Panc1 (cell line): ENCODE data around the gene METTL24. TPM values are rescaled to one million over a fixed set of nuclear protein-coding genes. Genes with fewer than 3 reads are reported as not detected.

Source experiments
- ATAC-seq: fragments of 200-7000 bp; cut with Tn5 transposase; 2 replicates; pipeline ENCODE4 v1.9.1; 2020; ENCODE audit warnings: mild to moderate bottlenecking, moderate library complexity
- BruUV-seq: library from RNA; stranded (reverse); fragments of 400-500 nt; replicated peaks from 2 replicates; lab custom pipeline; 2021; lab: Mats Ljungman, UMichigan
- CTCF ChIA-PET: fragments of 300-600 bp; sonication (Branson Sonifier 250); formaldehyde crosslinking; loops from one replicate; lab custom pipeline; 2022; ENCODE audit warnings: antibody characterized with exemption; lab: Charles Lee
- POLR2A ChIA-PET: fragments of 300-600 bp; sonication (Branson Sonifier 250); formaldehyde crosslinking; loops from one replicate; lab custom pipeline; 2022; ENCODE audit warnings: antibody characterized with exemption; lab: Charles Lee
- DNase-seq: peaks from one replicate; pipeline ENCODE4 v3.0.0-alpha.2; 2010; ENCODE audit warnings: low read depth, low spot score
- H3K27ac ChIP-seq: 2 replicates; pipeline ENCODE4 v1.5.1; 2011; ENCODE audit warnings: mild to moderate bottlenecking, low read length, inconsistent platforms
- H3K27me3 ChIP-seq: fragments of 200-500 bp; sonication (Bioruptor generic); 2 replicates; pipeline ENCODE4 v1.6.0; 2014; ENCODE audit warnings: low read length, inconsistent platforms; ENCODE audit not compliant: control insufficient read depth, insufficient read depth
- H3K36me3 ChIP-seq: fragments of 200-500 bp; sonication (Bioruptor generic); 2 replicates; pipeline ENCODE4 v1.5.1; 2014; ENCODE audit warnings: inconsistent platforms, mild to moderate bottlenecking, low read length, moderate library complexity; ENCODE audit not compliant: control insufficient read depth, insufficient read depth
- H3K4me1 ChIP-seq: 2 replicates; pipeline ENCODE4 v1.5.1; 2011; ENCODE audit warnings: inconsistent platforms, mild to moderate bottlenecking, low read length, moderate library complexity; ENCODE audit not compliant: control insufficient read depth, insufficient read depth
- H3K4me3 ChIP-seq, 2 experiments: 2 replicates each; pipeline ENCODE4 v1.5.1; 2011 to 2012; ENCODE audit warnings: low read depth in 2 of 2, low read length in 2 of 2, mild to moderate bottlenecking in 2 of 2, inconsistent platforms in 1 of 2, moderate library complexity in 1 of 2
- H3K9me3 ChIP-seq: fragments of 200-500 bp; sonication (Bioruptor generic); 2 replicates; pipeline ENCODE4 v1.5.1; 2014; ENCODE audit warnings: low read depth, mild to moderate bottlenecking, inconsistent platforms, low read length, moderate library complexity; ENCODE audit not compliant: control insufficient read depth, insufficient read depth
- POLR2AphosphoS5 ChIP-seq: IDR thresholded peaks from 2 replicates; pipeline ENCODE4 v1.6.1; 2012; ENCODE audit warnings: mild to moderate bottlenecking, low read depth, low read length, moderate library complexity
- SIN3A ChIP-seq: IDR thresholded peaks from 2 replicates; pipeline ENCODE4 v1.6.1; 2012; ENCODE audit warnings: low read depth, mild to moderate bottlenecking, low read length, moderate library complexity, borderline replicate concordance; ENCODE audit not compliant: insufficient read depth
- TCF7L2 ChIP-seq: IDR thresholded peaks from 2 replicates; pipeline ENCODE4 v1.6.1; 2011; ENCODE audit warnings: mild to moderate bottlenecking, low read depth, low read length, inconsistent platforms
- in situ Hi-C: cut with HindIII; loops from 2 replicates; pipeline ENCODE4 v1.10.0; 2016; ENCODE audit warnings: low sequenced_read_pairs, low pct_unique_long_range_greater_than_20kb
- intact Hi-C: fragments of 100-400 bp; cut with micrococcal nuclease; formaldehyde crosslinking; loops from one replicate; pipeline ENCODE4 v1.10.0; 2022; ENCODE audit not compliant: unreplicated experiment
- total RNA-seq: library from RNA; stranded (reverse); gene quantifications from one replicate; pipeline ENCODE4 v1.2.1, GENCODE V29; 2021; ENCODE audit not compliant: unreplicated experiment
- TF ChIP-seq, protein P1 (sequence below), 2 experiments: IDR thresholded peaks; 2 replicates each; pipeline ENCODE4 v1.6.1; 2011 to 2012; ENCODE audit warnings: low read depth in 2 of 2, control low read depth in 1 of 2, low read length in 1 of 2, mild to moderate bottlenecking in 1 of 2, moderate library complexity in 1 of 2; ENCODE audit not compliant: insufficient read depth in 1 of 2
- TF ChIP-seq, protein P2 (sequence below): fragments of 450-650 bp; IDR thresholded peaks from 2 replicates; pipeline ENCODE4 v1.5.1; 2017; ENCODE audit warnings: mild to moderate bottlenecking

Gene METTL24
- total RNA-seq, 1 experiment from 2014 or later = not detected

DNA sequence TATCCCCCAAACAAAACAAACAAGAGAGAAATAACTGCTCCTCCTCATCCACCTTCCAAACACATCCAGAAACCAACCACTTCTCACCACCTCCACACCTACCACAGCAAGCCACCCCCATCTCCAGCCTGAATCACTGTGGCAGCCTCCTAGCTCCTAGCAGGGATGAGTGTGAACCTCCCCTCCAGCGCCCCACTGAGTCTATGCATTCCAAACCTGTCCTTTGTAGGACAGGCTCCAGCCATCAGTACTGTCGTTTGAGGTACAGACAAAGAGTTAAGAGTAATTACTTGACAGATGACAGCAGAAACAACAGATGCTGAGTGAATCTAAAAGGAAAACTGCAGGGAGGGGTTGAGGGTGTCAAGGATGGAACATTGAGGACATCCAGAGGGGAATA is 2.4 kb downstream of the METTL24 start:
- POLR2A ChIA-PET = no interaction called here
- DNase-seq (no peak), ATAC-seq (no peak)
- no TSS peak for BruUV-seq
- in situ Hi-C loops = no loop called here
- intact Hi-C loops = no loop called here
- CTCF ChIA-PET = no interaction called here
- Histone ChIP-seq H3K27ac (no peak overlapping the region), H3K27me3 (peaks cover 31% of the 10 kb centered on the region), H3K36me3 (no peaks in the 10 kb centered on the region), H3K4me3 (no peak overlapping the region), H3K4me1 (no peaks in the 10 kb centered on the region), H3K9me3 (no peaks in the 10 kb centered on the region)
- no peak for TF ChIP-seq POLR2AphosphoS5
- TF ChIP-seq, protein P1, sequence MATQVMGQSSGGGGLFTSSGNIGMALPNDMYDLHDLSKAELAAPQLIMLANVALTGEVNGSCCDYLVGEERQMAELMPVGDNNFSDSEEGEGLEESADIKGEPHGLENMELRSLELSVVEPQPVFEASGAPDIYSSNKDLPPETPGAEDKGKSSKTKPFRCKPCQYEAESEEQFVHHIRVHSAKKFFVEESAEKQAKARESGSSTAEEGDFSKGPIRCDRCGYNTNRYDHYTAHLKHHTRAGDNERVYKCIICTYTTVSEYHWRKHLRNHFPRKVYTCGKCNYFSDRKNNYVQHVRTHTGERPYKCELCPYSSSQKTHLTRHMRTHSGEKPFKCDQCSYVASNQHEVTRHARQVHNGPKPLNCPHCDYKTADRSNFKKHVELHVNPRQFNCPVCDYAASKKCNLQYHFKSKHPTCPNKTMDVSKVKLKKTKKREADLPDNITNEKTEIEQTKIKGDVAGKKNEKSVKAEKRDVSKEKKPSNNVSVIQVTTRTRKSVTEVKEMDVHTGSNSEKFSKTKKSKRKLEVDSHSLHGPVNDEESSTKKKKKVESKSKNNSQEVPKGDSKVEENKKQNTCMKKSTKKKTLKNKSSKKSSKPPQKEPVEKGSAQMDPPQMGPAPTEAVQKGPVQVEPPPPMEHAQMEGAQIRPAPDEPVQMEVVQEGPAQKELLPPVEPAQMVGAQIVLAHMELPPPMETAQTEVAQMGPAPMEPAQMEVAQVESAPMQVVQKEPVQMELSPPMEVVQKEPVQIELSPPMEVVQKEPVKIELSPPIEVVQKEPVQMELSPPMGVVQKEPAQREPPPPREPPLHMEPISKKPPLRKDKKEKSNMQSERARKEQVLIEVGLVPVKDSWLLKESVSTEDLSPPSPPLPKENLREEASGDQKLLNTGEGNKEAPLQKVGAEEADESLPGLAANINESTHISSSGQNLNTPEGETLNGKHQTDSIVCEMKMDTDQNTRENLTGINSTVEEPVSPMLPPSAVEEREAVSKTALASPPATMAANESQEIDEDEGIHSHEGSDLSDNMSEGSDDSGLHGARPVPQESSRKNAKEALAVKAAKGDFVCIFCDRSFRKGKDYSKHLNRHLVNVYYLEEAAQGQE (IDR thresholded peaks at IDR 0.05; ENCODE audit: insufficient read depth in 1 of 2, low read depth in 2 of 2, low read length in 1 of 2) = no peak
- TF ChIP-seq, protein P2, sequence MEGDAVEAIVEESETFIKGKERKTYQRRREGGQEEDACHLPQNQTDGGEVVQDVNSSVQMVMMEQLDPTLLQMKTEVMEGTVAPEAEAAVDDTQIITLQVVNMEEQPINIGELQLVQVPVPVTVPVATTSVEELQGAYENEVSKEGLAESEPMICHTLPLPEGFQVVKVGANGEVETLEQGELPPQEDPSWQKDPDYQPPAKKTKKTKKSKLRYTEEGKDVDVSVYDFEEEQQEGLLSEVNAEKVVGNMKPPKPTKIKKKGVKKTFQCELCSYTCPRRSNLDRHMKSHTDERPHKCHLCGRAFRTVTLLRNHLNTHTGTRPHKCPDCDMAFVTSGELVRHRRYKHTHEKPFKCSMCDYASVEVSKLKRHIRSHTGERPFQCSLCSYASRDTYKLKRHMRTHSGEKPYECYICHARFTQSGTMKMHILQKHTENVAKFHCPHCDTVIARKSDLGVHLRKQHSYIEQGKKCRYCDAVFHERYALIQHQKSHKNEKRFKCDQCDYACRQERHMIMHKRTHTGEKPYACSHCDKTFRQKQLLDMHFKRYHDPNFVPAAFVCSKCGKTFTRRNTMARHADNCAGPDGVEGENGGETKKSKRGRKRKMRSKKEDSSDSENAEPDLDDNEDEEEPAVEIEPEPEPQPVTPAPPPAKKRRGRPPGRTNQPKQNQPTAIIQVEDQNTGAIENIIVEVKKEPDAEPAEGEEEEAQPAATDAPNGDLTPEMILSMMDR = no peak
- no peak for TF ChIP-seq SIN3A
- no peak for TF ChIP-seq TCF7L2

- ATAC-seq = no peak
- H3K9me3 ChIP-seq = no peaks in the 10 kb centered on the region
- BruUV-seq = no TSS peak
- intact Hi-C loops = no loop called here
- CTCF ChIA-PET = no interaction called here
- POLR2A ChIA-PET = no interaction called here
- H3K4me1 ChIP-seq = no peaks in the 10 kb centered on the region
- H3K27ac ChIP-seq = no peak overlapping the region
- peaks cover 25% of the 10 kb centered on the region for H3K27me3 ChIP-seq
- TF ChIP-seq, protein P1 (IDR thresholded peaks at IDR 0.05; ENCODE audit: insufficient read depth in 1 of 2, low read depth in 2 of 2, low read length in 1 of 2) = no peak
- TF ChIP-seq, protein P2 = no peak
- TF ChIP-seq TCF7L2 (no peak), POLR2AphosphoS5 (no peak), SIN3A (no peak)
- no peaks in the 10 kb centered on the region for H3K36me3 ChIP-seq
- no peak overlapping the region for H3K4me3 ChIP-seq
- in situ Hi-C loops = no loop called here
- no peak for DNase-seq
Observed at GRCh38 chr6:110355022-110355421, 3.1 kb downstream of the METTL24 start.
